ENCODE data around the gene ELMOD1. TPM values are rescaled to one million over a fixed set of nuclear protein-coding genes. Genes with fewer than 3 reads are reported as not detected.

The ELMOD1 gene
- total and polyA plus RNA-seq, 2 experiments from 2014 or later = 1.2 to 1.6 TPM

DNA sequence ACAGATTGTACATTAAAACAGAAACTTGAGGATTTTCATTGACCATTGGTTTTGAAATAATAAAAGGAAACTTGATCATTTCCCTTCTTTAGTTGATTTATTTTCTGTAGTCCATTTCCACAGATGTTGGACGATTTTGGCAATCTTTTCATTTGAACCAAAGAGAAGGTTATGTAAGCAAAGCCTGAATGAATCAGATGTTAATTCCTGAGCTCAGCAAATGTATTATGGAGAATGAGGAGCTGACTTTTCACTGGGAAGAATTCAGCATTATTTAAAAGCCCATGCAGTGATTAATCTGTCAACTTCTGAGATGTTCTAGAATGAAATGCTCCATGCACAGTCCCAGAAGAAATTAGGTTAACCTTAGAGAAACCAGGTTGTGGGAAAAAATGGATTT lies 29.0 kb downstream of the ELMOD1 start (continued):
- TF ChIP-seq, protein P1, sequence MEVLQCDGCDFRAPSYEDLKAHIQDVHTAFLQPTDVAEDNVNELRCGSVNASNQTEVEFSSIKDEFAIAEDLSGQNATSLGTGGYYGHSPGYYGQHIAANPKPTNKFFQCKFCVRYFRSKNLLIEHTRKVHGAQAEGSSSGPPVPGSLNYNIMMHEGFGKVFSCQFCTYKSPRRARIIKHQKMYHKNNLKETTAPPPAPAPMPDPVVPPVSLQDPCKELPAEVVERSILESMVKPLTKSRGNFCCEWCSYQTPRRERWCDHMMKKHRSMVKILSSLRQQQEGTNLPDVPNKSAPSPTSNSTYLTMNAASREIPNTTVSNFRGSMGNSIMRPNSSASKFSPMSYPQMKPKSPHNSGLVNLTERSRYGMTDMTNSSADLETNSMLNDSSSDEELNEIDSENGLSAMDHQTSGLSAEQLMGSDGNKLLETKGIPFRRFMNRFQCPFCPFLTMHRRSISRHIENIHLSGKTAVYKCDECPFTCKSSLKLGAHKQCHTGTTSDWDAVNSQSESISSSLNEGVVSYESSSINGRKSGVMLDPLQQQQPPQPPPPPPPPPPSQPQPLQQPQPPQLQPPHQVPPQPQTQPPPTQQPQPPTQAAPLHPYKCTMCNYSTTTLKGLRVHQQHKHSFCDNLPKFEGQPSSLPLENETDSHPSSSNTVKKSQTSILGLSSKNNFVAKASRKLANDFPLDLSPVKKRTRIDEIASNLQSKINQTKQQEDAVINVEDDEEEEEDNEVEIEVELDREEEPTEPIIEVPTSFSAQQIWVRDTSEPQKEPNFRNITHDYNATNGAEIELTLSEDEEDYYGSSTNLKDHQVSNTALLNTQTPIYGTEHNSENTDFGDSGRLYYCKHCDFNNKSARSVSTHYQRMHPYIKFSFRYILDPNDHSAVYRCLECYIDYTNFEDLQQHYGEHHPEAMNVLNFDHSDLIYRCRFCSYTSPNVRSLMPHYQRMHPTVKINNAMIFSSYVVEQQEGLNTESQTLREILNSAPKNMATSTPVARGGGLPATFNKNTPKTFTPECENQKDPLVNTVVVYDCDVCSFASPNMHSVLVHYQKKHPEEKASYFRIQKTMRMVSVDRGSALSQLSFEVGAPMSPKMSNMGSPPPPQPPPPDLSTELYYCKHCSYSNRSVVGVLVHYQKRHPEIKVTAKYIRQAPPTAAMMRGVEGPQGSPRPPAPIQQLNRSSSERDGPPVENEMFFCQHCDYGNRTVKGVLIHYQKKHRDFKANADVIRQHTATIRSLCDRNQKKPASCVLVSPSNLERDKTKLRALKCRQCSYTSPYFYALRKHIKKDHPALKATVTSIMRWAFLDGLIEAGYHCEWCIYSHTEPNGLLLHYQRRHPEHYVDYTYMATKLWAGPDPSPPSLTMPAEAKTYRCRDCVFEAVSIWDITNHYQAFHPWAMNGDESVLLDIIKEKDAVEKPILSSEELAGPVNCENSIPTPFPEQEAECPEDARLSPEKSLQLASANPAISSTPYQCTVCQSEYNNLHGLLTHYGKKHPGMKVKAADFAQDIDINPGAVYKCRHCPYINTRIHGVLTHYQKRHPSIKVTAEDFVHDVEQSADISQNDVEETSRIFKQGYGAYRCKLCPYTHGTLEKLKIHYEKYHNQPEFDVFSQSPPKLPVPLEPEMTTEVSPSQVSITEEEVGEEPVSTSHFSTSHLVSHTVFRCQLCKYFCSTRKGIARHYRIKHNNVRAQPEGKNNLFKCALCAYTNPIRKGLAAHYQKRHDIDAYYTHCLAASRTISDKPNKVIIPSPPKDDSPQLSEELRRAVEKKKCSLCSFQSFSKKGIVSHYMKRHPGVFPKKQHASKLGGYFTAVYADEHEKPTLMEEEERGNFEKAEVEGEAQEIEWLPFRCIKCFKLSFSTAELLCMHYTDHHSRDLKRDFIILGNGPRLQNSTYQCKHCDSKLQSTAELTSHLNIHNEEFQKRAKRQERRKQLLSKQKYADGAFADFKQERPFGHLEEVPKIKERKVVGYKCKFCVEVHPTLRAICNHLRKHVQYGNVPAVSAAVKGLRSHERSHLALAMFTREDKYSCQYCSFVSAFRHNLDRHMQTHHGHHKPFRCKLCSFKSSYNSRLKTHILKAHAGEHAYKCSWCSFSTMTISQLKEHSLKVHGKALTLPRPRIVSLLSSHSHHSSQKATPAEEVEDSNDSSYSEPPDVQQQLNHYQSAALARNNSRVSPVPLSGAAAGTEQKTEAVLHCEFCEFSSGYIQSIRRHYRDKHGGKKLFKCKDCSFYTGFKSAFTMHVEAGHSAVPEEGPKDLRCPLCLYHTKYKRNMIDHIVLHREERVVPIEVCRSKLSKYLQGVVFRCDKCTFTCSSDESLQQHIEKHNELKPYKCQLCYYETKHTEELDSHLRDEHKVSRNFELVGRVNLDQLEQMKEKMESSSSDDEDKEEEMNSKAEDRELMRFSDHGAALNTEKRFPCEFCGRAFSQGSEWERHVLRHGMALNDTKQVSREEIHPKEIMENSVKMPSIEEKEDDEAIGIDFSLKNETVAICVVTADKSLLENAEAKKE (CRISPR knock-in tag; IDR thresholded peaks at IDR 0.05) = no peak
- TF ChIP-seq STAT1 (IDR thresholded peaks at IDR 0.05; ENCODE audit: unreplicated experiment) = no peak
- no peak for TF ChIP-seq CTCF (conservative IDR thresholded peaks at IDR 0.05; ENCODE audit: low read depth in 2 of 2)
- TF ChIP-seq JUNB (IDR thresholded peaks at IDR 0.05; ENCODE audit: unreplicated experiment) = no peak
- TF ChIP-seq EZH2phosphoT487 (IDR thresholded peaks at IDR 0.05; ENCODE audit: unreplicated experiment) = no peak
- no peak for TF ChIP-seq NANOG (IDR thresholded peaks at IDR 0.05; ENCODE audit: borderline replicate concordance)
- no peak for TF ChIP-seq ETS1 (IDR thresholded peaks at IDR 0.05)

GRCh38 chr11:107621081-107621480 lies 30.1 kb downstream of the ELMOD1 start:
- Mint-ChIP-seq H3K27ac (no peak overlapping the region), H3K27me3 (ENCODE audit: insufficient read depth, low read depth, poor library complexity) (no peaks in the 10 kb centered on the region), H3K36me3 (ENCODE audit: low read depth) (no peaks in the 10 kb centered on the region), H3K4me1 (peaks cover 15% of the 10 kb centered on the region), H3K4me3 (no peak overlapping the region), H3K9me3 (no peaks in the 10 kb centered on the region)
- DNase-seq (ENCODE audit: low spot score) (no peak), ATAC-seq (no peak)
- H3K36me3 ChIP-seq (ENCODE audit: insufficient read depth) = no peaks in the 10 kb centered on the region
- H2AFZ ChIP-seq = no peak overlapping the region
- no peaks in the 10 kb centered on the region for H3K27me3 ChIP-seq (ENCODE audit: insufficient read depth)
- no peaks in the 10 kb centered on the region for H3K9me2 ChIP-seq (ENCODE audit: insufficient read depth)
- H3K27ac ChIP-seq (ENCODE audit: low read depth) = no peak overlapping the region
- no peaks in the 10 kb centered on the region for H3K79me2 ChIP-seq (replicated peaks; ENCODE audit: insufficient read depth)
- TF ChIP-seq, protein P1 (CRISPR knock-in tag; IDR thresholded peaks at IDR 0.05) = no peak
- no peak for TF ChIP-seq JUNB (IDR thresholded peaks at IDR 0.05; ENCODE audit: unreplicated experiment)
- no peak overlapping the region for H3K4me2 ChIP-seq
- H4K20me1 ChIP-seq (replicated peaks; ENCODE audit: insufficient read depth) = no peaks in the 10 kb centered on the region
- H3F3A ChIP-seq (replicated peaks; ENCODE audit: low read depth) = no peaks in the 10 kb centered on the region
- H3K4me3 ChIP-seq = no peak overlapping the region
- H3K4me1 ChIP-seq (ENCODE audit: insufficient read depth) = peaks cover 19% of the 10 kb centered on the region

Data from GM23338 (cell line).